ENCODE measurements around the gene MKNK1. TPM values are rescaled to one million over a fixed set of nuclear protein-coding genes. Genes with fewer than 3 reads are reported as not detected.

The MKNK1 gene
- total and polyA plus RNA-seq, 2 experiments from 2014 or later: 18.6 to 23.7 TPM

DNA sequence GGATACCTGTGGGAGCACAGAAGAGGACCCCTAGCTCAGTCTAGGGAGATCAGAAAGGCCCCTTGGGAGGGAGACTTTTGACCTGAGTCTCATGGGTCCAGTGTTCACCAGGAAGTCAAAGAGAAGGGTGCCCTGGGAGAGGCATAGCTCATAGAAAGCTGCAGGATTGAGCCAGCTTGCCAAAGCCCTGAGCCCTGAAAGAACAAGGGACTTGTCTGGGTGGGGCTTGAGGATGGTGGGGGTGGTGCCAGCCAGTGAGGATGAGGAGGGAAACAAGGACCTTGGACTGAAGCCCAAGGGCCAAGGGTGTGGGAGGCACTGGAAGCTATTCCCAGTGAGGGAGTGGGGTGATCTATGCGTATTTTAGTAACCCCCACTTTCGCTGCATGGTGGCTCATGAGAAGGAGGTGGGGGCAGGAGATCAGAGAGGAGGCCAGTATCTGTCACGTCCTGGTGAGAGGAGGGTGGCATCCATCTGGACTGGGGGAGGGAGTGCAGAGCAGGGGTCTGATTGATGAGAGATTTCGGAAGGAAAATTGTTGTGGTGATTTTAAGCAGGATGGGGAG lies 86.1 kb downstream of the MKNK1 start:
- Histone ChIP-seq H3K27me3 (no peaks in the 10 kb centered on the region), H3K4me1 (ENCODE audit: low read depth) (peaks cover 11% of the 10 kb centered on the region), H3K27ac (no peak overlapping the region), H3K4me3 (no peak overlapping the region), H3K36me3 (no peaks in the 10 kb centered on the region), H3K9me3 (ENCODE audit: low read depth) (no peaks in the 10 kb centered on the region)
- TF ChIP-seq, protein P1, sequence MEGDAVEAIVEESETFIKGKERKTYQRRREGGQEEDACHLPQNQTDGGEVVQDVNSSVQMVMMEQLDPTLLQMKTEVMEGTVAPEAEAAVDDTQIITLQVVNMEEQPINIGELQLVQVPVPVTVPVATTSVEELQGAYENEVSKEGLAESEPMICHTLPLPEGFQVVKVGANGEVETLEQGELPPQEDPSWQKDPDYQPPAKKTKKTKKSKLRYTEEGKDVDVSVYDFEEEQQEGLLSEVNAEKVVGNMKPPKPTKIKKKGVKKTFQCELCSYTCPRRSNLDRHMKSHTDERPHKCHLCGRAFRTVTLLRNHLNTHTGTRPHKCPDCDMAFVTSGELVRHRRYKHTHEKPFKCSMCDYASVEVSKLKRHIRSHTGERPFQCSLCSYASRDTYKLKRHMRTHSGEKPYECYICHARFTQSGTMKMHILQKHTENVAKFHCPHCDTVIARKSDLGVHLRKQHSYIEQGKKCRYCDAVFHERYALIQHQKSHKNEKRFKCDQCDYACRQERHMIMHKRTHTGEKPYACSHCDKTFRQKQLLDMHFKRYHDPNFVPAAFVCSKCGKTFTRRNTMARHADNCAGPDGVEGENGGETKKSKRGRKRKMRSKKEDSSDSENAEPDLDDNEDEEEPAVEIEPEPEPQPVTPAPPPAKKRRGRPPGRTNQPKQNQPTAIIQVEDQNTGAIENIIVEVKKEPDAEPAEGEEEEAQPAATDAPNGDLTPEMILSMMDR (IDR thresholded peaks at IDR 0.05; ENCODE audit: low read depth, low read length): no peak
- no peak for DNase-seq (ENCODE audit: low read depth in 1 of 2, low spot score in 1 of 2)

DNA sequence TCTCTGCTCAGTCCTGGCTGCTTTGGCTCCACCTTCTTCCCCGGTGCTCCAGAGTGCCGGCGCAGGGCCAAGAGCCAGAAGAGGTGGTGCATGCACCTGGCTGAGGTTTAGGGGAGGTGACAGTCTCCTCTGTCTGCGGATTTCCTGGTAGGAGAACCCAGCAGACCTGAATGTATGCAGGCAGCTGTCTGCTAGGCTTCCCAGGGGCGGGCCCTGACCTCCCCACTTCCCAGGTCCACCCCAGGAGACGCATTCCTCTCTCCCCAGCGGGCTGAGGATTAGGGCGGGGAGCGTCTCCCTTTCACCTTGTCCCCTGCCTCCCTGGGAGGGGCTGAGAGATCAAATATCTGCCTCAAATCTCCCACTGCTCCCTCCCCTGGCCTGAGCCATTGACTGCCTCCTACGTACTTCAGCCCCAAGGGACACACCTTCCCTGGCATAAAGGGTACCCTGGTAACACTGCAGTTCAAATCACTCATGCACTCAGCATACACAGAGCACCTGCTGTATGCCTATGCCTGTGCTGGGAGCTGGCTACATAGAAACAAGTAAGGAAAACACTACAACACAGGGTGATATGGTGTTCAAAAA lies 87.0 kb downstream of the MKNK1 start:
- DNase-seq (ENCODE audit: low read depth in 1 of 2, low spot score in 1 of 2): peak in 1 of 2 donors; percentile 34
- Histone ChIP-seq H3K4me1 (ENCODE audit: low read depth) (peaks cover 11% of the 10 kb centered on the region), H3K9me3 (ENCODE audit: low read depth) (no peaks in the 10 kb centered on the region), H3K27me3 (no peaks in the 10 kb centered on the region), H3K27ac (no peak overlapping the region), H3K36me3 (no peaks in the 10 kb centered on the region), H3K4me3 (no peak overlapping the region)
- TF ChIP-seq, protein P1 (IDR thresholded peaks at IDR 0.05; ENCODE audit: low read depth, low read length): no peak

DNA sequence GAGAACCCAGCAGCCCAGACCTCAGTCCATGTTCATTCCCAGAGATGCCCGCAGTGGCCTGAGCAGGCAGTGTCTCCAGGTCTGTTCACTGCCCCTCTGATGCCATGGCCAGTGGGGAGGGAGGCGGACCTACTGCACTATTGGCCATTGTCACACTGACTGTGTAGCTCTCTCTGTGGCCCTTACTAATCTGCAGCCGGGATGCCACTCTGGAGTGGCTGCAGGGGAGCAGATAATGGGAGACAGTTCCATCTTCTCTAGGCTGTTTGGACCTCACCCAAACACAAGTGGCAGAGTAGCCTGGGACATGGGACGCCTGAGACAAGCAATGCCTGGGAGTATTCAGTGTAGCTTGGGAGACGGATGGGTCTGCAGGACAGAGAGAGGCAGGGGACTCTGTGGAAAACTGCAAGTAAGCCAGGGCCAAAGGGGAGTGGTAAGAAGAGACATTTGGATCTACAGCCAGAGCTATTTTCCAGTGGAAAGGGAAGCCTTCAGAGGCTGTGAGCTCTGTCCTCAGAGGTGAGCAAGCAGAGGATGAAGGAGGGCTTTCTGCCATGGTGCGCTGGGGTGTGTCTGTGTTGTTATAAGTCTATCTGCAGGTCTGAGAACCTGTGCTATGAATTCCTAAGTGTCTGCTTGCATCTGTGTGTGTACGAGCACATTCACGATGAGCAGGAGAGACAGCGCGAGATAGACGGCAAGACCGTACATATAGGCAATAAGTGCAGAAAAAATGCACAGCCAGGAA lies 87.7 kb downstream of the MKNK1 start:
- no peaks in the 10 kb centered on the region for H3K27me3 ChIP-seq
- H3K9me3 ChIP-seq (ENCODE audit: low read depth): no peaks in the 10 kb centered on the region
- no peak for DNase-seq (ENCODE audit: low read depth in 1 of 2, low spot score in 1 of 2)
- no peaks in the 10 kb centered on the region for H3K36me3 ChIP-seq
- H3K4me1 ChIP-seq (ENCODE audit: low read depth): peaks cover 11% of the 10 kb centered on the region
- TF ChIP-seq, protein P1 (IDR thresholded peaks at IDR 0.05; ENCODE audit: low read depth, low read length): no peak
- no peak overlapping the region for H3K4me3 ChIP-seq
- no peak overlapping the region for H3K27ac ChIP-seq

DNA sequence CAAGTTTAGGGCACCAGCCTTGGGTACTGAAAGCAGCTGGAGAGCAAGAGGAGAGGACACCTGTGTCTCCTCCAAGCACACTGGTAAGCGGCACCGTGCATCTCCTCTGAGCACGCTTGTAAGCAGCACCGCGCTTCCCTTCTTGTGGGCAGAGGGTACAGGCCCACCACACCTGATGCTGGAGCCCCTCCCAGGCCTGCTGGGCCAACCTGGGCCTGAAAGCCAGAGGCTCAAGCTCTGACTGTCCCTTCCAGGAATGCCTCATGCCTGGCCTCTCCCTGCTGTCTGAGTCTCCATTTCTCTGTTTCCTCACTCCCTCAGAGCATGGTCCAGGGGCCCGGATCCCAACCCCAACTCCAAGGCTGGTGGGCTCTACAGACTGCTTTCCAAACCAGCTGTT lies 88.5 kb downstream of the MKNK1 start:
- peaks cover 10% of the 10 kb centered on the region for H3K4me1 ChIP-seq (ENCODE audit: low read depth)
- DNase-seq (ENCODE audit: low read depth in 1 of 2, low spot score in 1 of 2): no peak
- H3K27ac ChIP-seq: no peak overlapping the region
- H3K4me3 ChIP-seq: no peak overlapping the region
- H3K36me3 ChIP-seq: no peaks in the 10 kb centered on the region
- TF ChIP-seq, protein P1 (IDR thresholded peaks at IDR 0.05; ENCODE audit: low read depth, low read length): no peak
- no peaks in the 10 kb centered on the region for H3K27me3 ChIP-seq
- H3K9me3 ChIP-seq (ENCODE audit: low read depth): no peaks in the 10 kb centered on the region

DNA sequence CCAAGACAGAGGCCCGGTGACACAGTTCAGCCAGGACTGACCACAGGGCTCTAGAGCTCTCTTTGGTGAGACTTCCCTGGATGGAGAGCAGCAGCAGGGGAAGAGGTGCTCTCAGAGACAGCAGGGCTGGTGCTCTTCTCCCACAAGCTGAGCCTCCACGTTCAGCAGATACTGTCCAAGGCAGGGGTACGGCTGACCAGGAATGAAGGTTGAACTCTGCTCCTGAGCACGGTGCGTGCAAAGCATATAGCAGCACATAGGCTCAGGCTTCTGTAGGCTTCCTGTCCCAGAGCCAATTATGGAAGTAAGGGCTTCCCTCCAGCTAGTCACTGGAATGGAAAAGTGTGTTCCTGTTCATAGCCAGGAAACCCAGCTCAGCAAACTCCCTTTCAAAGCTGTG lies 90.5 kb downstream of the MKNK1 start:
- H3K27me3 ChIP-seq: no peaks in the 10 kb centered on the region
- H3K4me3 ChIP-seq: no peak overlapping the region
- TF ChIP-seq, protein P1 (IDR thresholded peaks at IDR 0.05; ENCODE audit: low read depth, low read length): no peak
- no peaks in the 10 kb centered on the region for H3K4me1 ChIP-seq (ENCODE audit: low read depth)
- H3K27ac ChIP-seq: no peak overlapping the region
- H3K9me3 ChIP-seq (ENCODE audit: low read depth): no peaks in the 10 kb centered on the region
- no peak for DNase-seq (ENCODE audit: low read depth in 1 of 2, low spot score in 1 of 2)
- H3K36me3 ChIP-seq: no peaks in the 10 kb centered on the region

All from cardiac muscle cell (in vitro differentiated cells and primary cell).